Activated CD4-positive, alpha-beta T cell treated with anti-CD3 and anti-CD28 coated beads for 36 hours (primary cell): Measurements from ENCODE around the gene DNALI1. TPM values are rescaled to one million over a fixed set of nuclear protein-coding genes. Genes with fewer than 3 reads are reported as not detected.
"Not testable (repeated sequence)": the region's sequence is repeated elsewhere in the genome, so short reads cannot be mapped to it uniquely, and the experiment has no call there.

Experiments
- ATAC-seq: fragments of 200-7000 bp; cut with Tn5 transposase; one replicate; pipeline ENCODE4 v1.10.0; 2021; ENCODE audit warnings: mild to moderate bottlenecking, moderate library complexity
- CTCF ChIA-PET: fragments of 350-600 bp; sonication (Branson Sonifier 250); formaldehyde crosslinking; loops from one replicate; lab custom pipeline; 2021; ENCODE audit warnings: antibody characterized with exemption; lab: Charles Lee
- POLR2A ChIA-PET: fragments of 350-600 bp; sonication (Branson Sonifier 250); formaldehyde crosslinking; loops from one replicate; lab custom pipeline; 2021; ENCODE audit warnings: antibody characterized with exemption, inconsistent platforms; lab: Charles Lee
- DNase-seq: peaks from one replicate; pipeline ENCODE4 v3.0.0-alpha.2; 2020
- H3K27ac Mint-ChIP-seq: one replicate; pipeline ENCODE4 v1.8.0; 2021; ENCODE audit warnings: mixed read lengths
- H3K27me3 Mint-ChIP-seq: one replicate; pipeline ENCODE4 v1.8.0; 2021; ENCODE audit warnings: mixed read lengths
- H3K36me3 Mint-ChIP-seq: one replicate; pipeline ENCODE4 v1.8.0; 2021; ENCODE audit warnings: low read depth, mixed read lengths
- H3K4me1 Mint-ChIP-seq: one replicate; pipeline ENCODE4 v1.8.0; 2021; ENCODE audit warnings: mixed read lengths
- H3K4me3 Mint-ChIP-seq: one replicate; pipeline ENCODE4 v1.8.0; 2021; ENCODE audit warnings: mild to moderate bottlenecking, moderate library complexity, mixed read lengths
- H3K9me3 Mint-ChIP-seq: one replicate; pipeline ENCODE4 v1.8.0; 2021; ENCODE audit warnings: low read depth, mixed read lengths
- intact Hi-C, 2 experiments: fragments of 100-400 bp; cut with DNase I in 1 of 2; cut with micrococcal nuclease in 1 of 2; formaldehyde crosslinking; loops; one replicate each; pipeline versions ENCODE4 v1.14.2 to v1.15.1; 2022 to 2024; cut with DNase I, micrococcal nuclease
- total RNA-seq, 2 experiments: library from RNA; stranded (reverse); gene quantifications; one replicate each; pipeline ENCODE4 v1.2.3, GENCODE V29; 2021

DNALI1 gene
- total RNA-seq, 2 experiments from 2014 or later = 0.16 TPM; not detected in 1

- ATAC-seq, H3K27ac Mint-ChIP-seq, H3K27me3 Mint-ChIP-seq, H3K4me1 Mint-ChIP-seq, DNase-seq, intact Hi-C loops, CTCF ChIA-PET, H3K4me3 Mint-ChIP-seq, H3K9me3 Mint-ChIP-seq: not testable (repeated sequence)
- POLR2A ChIA-PET = interaction anchor here (0.7 kb wide), 1 partner anchor 1448 kb away, joined by 7 read pairs; no protein-coding TSS in a partner anchor
- H3K36me3 Mint-ChIP-seq = peaks cover 12% of the 10 kb centered on the region
These were observed 26.9 kb upstream of the DNALI1 start for GRCh38 chr1:37529888-37530287.

- DNase-seq, H3K9me3 Mint-ChIP-seq, ATAC-seq, H3K4me3 Mint-ChIP-seq, H3K27ac Mint-ChIP-seq, CTCF ChIA-PET, H3K27me3 Mint-ChIP-seq, intact Hi-C loops: not testable (repeated sequence)
- peaks cover 18% of the 10 kb centered on the region for H3K4me1 Mint-ChIP-seq
- H3K36me3 Mint-ChIP-seq = peaks cover 30% of the 10 kb centered on the region
- POLR2A ChIA-PET = interaction anchor here (0.6 kb wide), 1 partner anchor 18 kb away, joined by 3 read pairs; the partner anchor contains the start of gene MEAF6
These were observed 24.2 kb upstream of the DNALI1 start for GRCh38 chr1:37532418-37533156.

GRCh38 chr1:37533317-37534093 lies 23.2 kb upstream of the DNALI1 start:
- POLR2A ChIA-PET = no interaction called here

GRCh38 chr1:37537378-37537777 lies 19.4 kb upstream of the DNALI1 start:
- intact Hi-C loops = no loop called here
- Mint-ChIP-seq H3K36me3 (peaks cover 48% of the 10 kb centered on the region), H3K27ac (peak overlapping the region; percentile 0), H3K9me3 (no peaks in the 10 kb centered on the region), H3K4me1 (peaks cover 23% of the 10 kb centered on the region), H3K27me3 (no peaks in the 10 kb centered on the region), H3K4me3 (no peak overlapping the region)
- ATAC-seq = peak; percentile 93
- CTCF ChIA-PET = interaction anchor here (0.5 to 0.7 kb wide), 3 partner anchors 11 to 23 kb away, joined by 3 read pairs; partner anchors contain the start of genes MEAF6 and SNIP1
- DNase-seq = peak; percentile 28
- POLR2A ChIA-PET = no interaction called here

More at GRCh38 chr1:37533317-37534093, 23.2 kb upstream of the DNALI1 start:
- CTCF ChIA-PET = interaction anchor here (0.8 to 1.5 kb wide), 2 partner anchors 8 to 19 kb away, joined by 4 read pairs; partner anchors contain the start of gene MEAF6
- no peaks in the 10 kb centered on the region for H3K9me3 Mint-ChIP-seq
- intact Hi-C loops = no loop called here
- peaks cover 23% of the 10 kb centered on the region for H3K4me1 Mint-ChIP-seq
- no peak for DNase-seq
- H3K27ac Mint-ChIP-seq = no peak overlapping the region
- H3K36me3 Mint-ChIP-seq = peaks cover 34% of the 10 kb centered on the region
- ATAC-seq = no peak
- no peak overlapping the region for H3K4me3 Mint-ChIP-seq
- no peaks in the 10 kb centered on the region for H3K27me3 Mint-ChIP-seq

- H3K27me3 Mint-ChIP-seq, H3K9me3 Mint-ChIP-seq, H3K27ac Mint-ChIP-seq, intact Hi-C loops, POLR2A ChIA-PET, ATAC-seq, DNase-seq, H3K4me3 Mint-ChIP-seq: not testable (repeated sequence)
- peaks cover 23% of the 10 kb centered on the region for H3K4me1 Mint-ChIP-seq
- peaks cover 43% of the 10 kb centered on the region for H3K36me3 Mint-ChIP-seq
- CTCF ChIA-PET = interaction anchor here (0.6 to 1.2 kb wide), 3 partner anchors 11 to 143 kb away, joined by 3 to 4 read pairs (median 4); no protein-coding TSS in a partner anchor
These were observed 17.6 kb upstream of the DNALI1 start for GRCh38 chr1:37539154-37539553.

GRCh38 chr1:37540036-37540785 lies 16.5 kb upstream of the DNALI1 start:
- ATAC-seq (no peak), DNase-seq (no peak)
- H3K27me3 Mint-ChIP-seq = no peaks in the 10 kb centered on the region
- no peak overlapping the region for H3K27ac Mint-ChIP-seq
- peaks cover 17% of the 10 kb centered on the region for H3K4me1 Mint-ChIP-seq
- CTCF ChIA-PET = interaction anchor here (1.0 kb wide), 2 partner anchors 25 to 142 kb away, joined by 3 to 6 read pairs; partner anchors contain the start of gene MEAF6
- no peaks in the 10 kb centered on the region for H3K9me3 Mint-ChIP-seq
- peaks cover 44% of the 10 kb centered on the region for H3K36me3 Mint-ChIP-seq
- intact Hi-C loops = no loop called here
- POLR2A ChIA-PET = no interaction called here
- no peak overlapping the region for H3K4me3 Mint-ChIP-seq

GRCh38 chr1:37544530-37544929 lies 12.2 kb upstream of the DNALI1 start:
- Mint-ChIP-seq H3K9me3 (no peaks in the 10 kb centered on the region), H3K27ac (no peak overlapping the region), H3K36me3 (peaks cover 36% of the 10 kb centered on the region), H3K4me3 (no peak overlapping the region), H3K27me3 (no peaks in the 10 kb centered on the region), H3K4me1 (peaks cover 5% of the 10 kb centered on the region)
- ChIA-PET CTCF (interaction anchor here (0.6 kb wide), 1 partner anchor 30 kb away, joined by 3 read pairs; the partner anchor contains the start of gene MEAF6), POLR2A (interaction anchor here (0.7 kb wide), 1 partner anchor 30 kb away, joined by 3 read pairs; the partner anchor contains the start of gene MEAF6)
- intact Hi-C loops = no loop called here
- ATAC-seq = no peak
- no peak for DNase-seq

- Mint-ChIP-seq H3K27me3 (no peaks in the 10 kb centered on the region), H3K9me3 (no peaks in the 10 kb centered on the region), H3K27ac (no peak overlapping the region), H3K36me3 (peaks cover 39% of the 10 kb centered on the region), H3K4me3 (no peak overlapping the region), H3K4me1 (peaks cover 10% of the 10 kb centered on the region)
- no peak for ATAC-seq
- ChIA-PET POLR2A (interaction anchor here (0.7 kb wide), 1 partner anchor 31 kb away, joined by 3 read pairs; the partner anchor contains the start of gene MEAF6), CTCF (interaction anchor here (0.6 kb wide), 1 partner anchor 31 kb away, joined by 3 read pairs; the partner anchor contains the start of gene MEAF6)
- no peak for DNase-seq
- intact Hi-C loops = no loop called here
These were observed 11.7 kb upstream of the DNALI1 start for GRCh38 chr1:37545019-37545418.

- Mint-ChIP-seq H3K27ac (peak overlapping the region; percentile 76), H3K9me3 (no peaks in the 10 kb centered on the region), H3K36me3 (peaks cover 55% of the 10 kb centered on the region), H3K4me3 (no peak overlapping the region), H3K27me3 (no peaks in the 10 kb centered on the region), H3K4me1 (peaks cover 36% of the 10 kb centered on the region)
- ChIA-PET POLR2A (no interaction called here), CTCF (interaction anchor here (0.7 to 1.4 kb wide), 4 partner anchors 11 to 133 kb away, joined by 3 to 4 read pairs (median 3); partner anchors contain the start of genes GNL2 and MEAF6)
- DNase-seq (no peak), ATAC-seq (no peak)
- intact Hi-C loops = no loop called here
These were observed 7.4 kb upstream of the DNALI1 start for GRCh38 chr1:37549341-37549740.

GRCh38 chr1:37553598-37553926 lies 3.2 kb upstream of the DNALI1 start:
- H3K4me1 Mint-ChIP-seq = peaks cover 38% of the 10 kb centered on the region
- peaks cover 34% of the 10 kb centered on the region for H3K36me3 Mint-ChIP-seq
- peak overlapping the region; percentile 95 for H3K27ac Mint-ChIP-seq
- CTCF ChIA-PET = interaction anchor here (0.6 to 2.4 kb wide), 7 partner anchors 11 to 270 kb away, joined by 3 to 9 read pairs (median 3); partner anchors contain the start of gene MEAF6
- H3K9me3 Mint-ChIP-seq = no peaks in the 10 kb centered on the region
- POLR2A ChIA-PET = interaction anchor here (0.6 to 2.0 kb wide), 3 partner anchors 39 to 255 kb away, joined by 4 to 8 read pairs (median 7); partner anchors contain the start of genes C1orf122, MEAF6 and YRDC
- ATAC-seq (peak; percentile 17), DNase-seq (peak; percentile 25)
- no peaks in the 10 kb centered on the region for H3K27me3 Mint-ChIP-seq
- peak overlapping the region; percentile 92 for H3K4me3 Mint-ChIP-seq
- intact Hi-C loops = loop anchor here (5.0 kb wide), 2 partner anchors 81 to 96 kb away; partner anchors contain the start of gene ZC3H12A (in 1 of the 2)
